GM23338 (cell line): ENCODE results near the gene NBAS. TPM values are rescaled to one million over a fixed set of nuclear protein-coding genes. Genes with fewer than 3 reads are reported as not detected.
A peak's percentile ranks its signal among the peaks of the same experiment; 100 is the strongest.

Experiments used
- ATAC-seq: fragments of 200-7000 bp; cut with Tn5 transposase; 3 replicates; pipeline ENCODE4 v1.9.1; 2020
- DNase-seq: peaks from one replicate; pipeline ENCODE4 v3.0.0-alpha.2; 2015; ENCODE audit warnings: low spot score
- H2AFZ ChIP-seq: fragments of 200-600 bp; sonication (generic); 2 replicates; pipeline ENCODE4 v1.8.0; 2016; ENCODE audit warnings: antibody characterized with exemption, mild to moderate bottlenecking, moderate library complexity
- H3F3A ChIP-seq: fragments of 200-600 bp; sonication (generic); replicated peaks from 2 replicates; pipeline ENCODE4 v1.8.0; 2017; ENCODE audit warnings: antibody characterized with exemption, mixed run types, low read depth
- H3K27ac ChIP-seq: fragments of 200-600 bp; sonication (generic); 2 replicates; pipeline ENCODE4 v1.6.1; 2016; ENCODE audit warnings: low read depth
- H3K27me3 ChIP-seq: fragments of 200-600 bp; sonication (generic); 2 replicates; pipeline ENCODE4 v1.8.0; 2016; ENCODE audit warnings: mild to moderate bottlenecking, mixed run types, moderate library complexity; ENCODE audit not compliant: insufficient read depth
- H3K36me3 ChIP-seq: fragments of 200-600 bp; sonication (generic); 2 replicates; pipeline ENCODE4 v1.8.0; 2016; ENCODE audit warnings: mild to moderate bottlenecking; ENCODE audit not compliant: insufficient read depth
- H3K4me1 ChIP-seq: fragments of 200-600 bp; sonication (generic); 2 replicates; pipeline ENCODE4 v1.8.0; 2016; ENCODE audit warnings: mild to moderate bottlenecking, moderate library complexity; ENCODE audit not compliant: insufficient read depth
- H3K4me2 ChIP-seq: fragments of 200-600 bp; sonication (generic); 2 replicates; pipeline ENCODE4 v1.7.1; 2017; ENCODE audit warnings: mixed run types
- H3K4me3 ChIP-seq: fragments of 200-600 bp; sonication (generic); 2 replicates; pipeline ENCODE4 v1.6.1; 2016; ENCODE audit warnings: mixed run types
- H3K79me2 ChIP-seq: fragments of 200-600 bp; sonication (generic); replicated peaks from 2 replicates; pipeline ENCODE4 v1.8.0; 2017; ENCODE audit warnings: mild to moderate bottlenecking; ENCODE audit not compliant: insufficient read depth
- H3K9me2 ChIP-seq: fragments of 200-600 bp; sonication (generic); 2 replicates; pipeline ENCODE4 v1.8.0; 2017; ENCODE audit not compliant: insufficient read depth
- H4K20me1 ChIP-seq: fragments of 200-600 bp; sonication (generic); replicated peaks from 2 replicates; pipeline ENCODE4 v1.8.0; 2017; ENCODE audit warnings: mild to moderate bottlenecking; ENCODE audit not compliant: insufficient read depth
- H3K27ac Mint-ChIP-seq: 2 replicates; pipeline ENCODE4 v1.8.0; 2020; ENCODE audit warnings: inconsistent platforms, mild to moderate bottlenecking, moderate library complexity, mixed read lengths
- H3K27me3 Mint-ChIP-seq: 3 replicates; pipeline ENCODE4 v1.8.0; 2022; ENCODE audit warnings: low read depth, mild to moderate bottlenecking, moderate library complexity, mixed read lengths, inconsistent platforms; ENCODE audit not compliant: insufficient read depth, poor library complexity
- H3K36me3 Mint-ChIP-seq: 3 replicates; pipeline ENCODE4 v1.8.0; 2021; ENCODE audit warnings: low read depth, mild to moderate bottlenecking, inconsistent platforms, moderate library complexity, mixed read lengths
- H3K4me1 Mint-ChIP-seq: 3 replicates; pipeline ENCODE4 v1.8.0; 2020; ENCODE audit warnings: mild to moderate bottlenecking, inconsistent platforms, mixed read lengths
- H3K4me3 Mint-ChIP-seq: 3 replicates; pipeline ENCODE4 v1.8.0; 2021; ENCODE audit warnings: moderate library complexity, mild to moderate bottlenecking, inconsistent platforms, mixed read lengths
- H3K9me3 Mint-ChIP-seq: 3 replicates; pipeline ENCODE4 v1.8.0; 2020; ENCODE audit warnings: moderate library complexity, mild to moderate bottlenecking, inconsistent platforms, mixed read lengths
- CREB1 ChIP-seq: fragments of 250-450 bp; sonication (Bioruptor Pico); IDR thresholded peaks from 2 replicates; pipeline ENCODE4 v1.5.0; 2020; ENCODE audit warnings: low read depth, mild to moderate bottlenecking, moderate library complexity
- EZH2 ChIP-seq: fragments of 200-600 bp; sonication (generic); IDR thresholded peaks from one replicate; pipeline ENCODE4 v1.8.0; 2017; ENCODE audit warnings: antibody characterized with exemption, mild to moderate bottlenecking, low read depth; ENCODE audit not compliant: unreplicated experiment
- EZH2phosphoT487 ChIP-seq: fragments of 200-600 bp; sonication (generic); IDR thresholded peaks from one replicate; pipeline ENCODE4 v1.8.1; 2018; ENCODE audit warnings: antibody characterized with exemption; ENCODE audit not compliant: unreplicated experiment
- NANOG ChIP-seq: IDR thresholded peaks from 2 replicates; pipeline ENCODE4 v1.6.1; 2016; ENCODE audit warnings: antibody characterized with exemption, borderline replicate concordance
- POLR2AphosphoS5 ChIP-seq: IDR thresholded peaks from 2 replicates; pipeline ENCODE4 v1.6.1; 2016; ENCODE audit warnings: antibody characterized with exemption, low read depth
- REST ChIP-seq: IDR thresholded peaks from one replicate; pipeline ENCODE4 v1.6.1; 2018; ENCODE audit warnings: antibody characterized with exemption; ENCODE audit not compliant: unreplicated experiment
- STAT1 ChIP-seq: IDR thresholded peaks from one replicate; pipeline ENCODE4 v1.6.1; 2016; ENCODE audit warnings: antibody characterized with exemption; ENCODE audit not compliant: unreplicated experiment
- ZNF114 ChIP-seq: fragments of 250-450 bp; sonication (Bioruptor Pico); IDR thresholded peaks from 2 replicates; pipeline ENCODE4 v1.5.0; 2020; ENCODE audit warnings: mild to moderate bottlenecking, moderate library complexity
- ZNF331 ChIP-seq: fragments of 250-450 bp; sonication (Bioruptor Pico); IDR thresholded peaks from 2 replicates; pipeline ENCODE4 v1.5.0; 2020; ENCODE audit warnings: low read depth, mild to moderate bottlenecking, moderate library complexity
- polyA plus RNA-seq: library from polyadenylated mRNA; unstranded; fragments of >200 nt; fragmentation: Nextera tagmentation; extraction: Ambion mirVana; gene quantifications from 2 replicates; pipeline ENCODE4 v1.2.1, GENCODE V29; 2016
- total RNA-seq: library from RNA; depleted of rRNA; stranded (reverse); fragments of >200 nt; shearing (Covaris generic); gene quantifications from 2 replicates; pipeline ENCODE4 v1.2.3, GENCODE V29; 2014
- TF ChIP-seq, protein P1 (sequence below): IDR thresholded peaks from 2 replicates; pipeline ENCODE4 v1.6.1; 2016; ENCODE audit warnings: antibody characterized with exemption
- TF ChIP-seq, protein P2 (sequence below), 2 experiments: fragments of 200-600 bp in 1 of 2; sonication (generic) in 1 of 2; conservative IDR thresholded peaks; 2 replicates each; pipeline versions ENCODE4 v1.5.1 to v1.6.1; 2016 to 2017; ENCODE audit warnings: antibody characterized with exemption in 2 of 2, low read depth in 2 of 2, mild to moderate bottlenecking in 2 of 2, moderate library complexity in 1 of 2

Gene NBAS
- total and polyA plus RNA-seq, 2 experiments from 2014 or later = 24.8 to 38.9 TPM

GRCh38 chr2:15162620-15163019 lies 398.5 kb downstream of the NBAS start:
- Histone ChIP-seq H3K79me2 (no peaks in the 10 kb centered on the region), H4K20me1 (no peaks in the 10 kb centered on the region), H2AFZ (0 out of 2 replicates have a peak overlapping the region, but pooled peaks have one; percentile 5), H3K9me2 (no peaks in the 10 kb centered on the region), H3K27me3 (no peaks in the 10 kb centered on the region), H3K27ac (no peak overlapping the region), H3F3A (no peaks in the 10 kb centered on the region), H3K4me1 (0 out of 2 replicates have a peak, but pooled peaks cover 4% of the 10 kb centered on the region), H3K36me3 (no peaks in the 10 kb centered on the region), H3K4me3 (no peak overlapping the region), H3K4me2 (no peak overlapping the region)
- Mint-ChIP-seq H3K36me3 (no peaks in the 10 kb centered on the region), H3K27me3 (peaks cover 11% of the 10 kb centered on the region), H3K4me1 (peaks cover 29% of the 10 kb centered on the region), H3K4me3 (no peak overlapping the region), H3K9me3 (no peaks in the 10 kb centered on the region), H3K27ac (no peak overlapping the region)
- no peak for TF ChIP-seq ZNF114 (CRISPR knock-in tag)
- no peak for TF ChIP-seq POLR2AphosphoS5
- TF ChIP-seq, protein P1, sequence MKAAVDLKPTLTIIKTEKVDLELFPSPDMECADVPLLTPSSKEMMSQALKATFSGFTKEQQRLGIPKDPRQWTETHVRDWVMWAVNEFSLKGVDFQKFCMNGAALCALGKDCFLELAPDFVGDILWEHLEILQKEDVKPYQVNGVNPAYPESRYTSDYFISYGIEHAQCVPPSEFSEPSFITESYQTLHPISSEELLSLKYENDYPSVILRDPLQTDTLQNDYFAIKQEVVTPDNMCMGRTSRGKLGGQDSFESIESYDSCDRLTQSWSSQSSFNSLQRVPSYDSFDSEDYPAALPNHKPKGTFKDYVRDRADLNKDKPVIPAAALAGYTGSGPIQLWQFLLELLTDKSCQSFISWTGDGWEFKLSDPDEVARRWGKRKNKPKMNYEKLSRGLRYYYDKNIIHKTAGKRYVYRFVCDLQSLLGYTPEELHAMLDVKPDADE = no peak
- TF ChIP-seq EZH2phosphoT487 = no peak
- no peak for TF ChIP-seq ZNF331 (CRISPR knock-in tag)
- TF ChIP-seq, protein P2, sequence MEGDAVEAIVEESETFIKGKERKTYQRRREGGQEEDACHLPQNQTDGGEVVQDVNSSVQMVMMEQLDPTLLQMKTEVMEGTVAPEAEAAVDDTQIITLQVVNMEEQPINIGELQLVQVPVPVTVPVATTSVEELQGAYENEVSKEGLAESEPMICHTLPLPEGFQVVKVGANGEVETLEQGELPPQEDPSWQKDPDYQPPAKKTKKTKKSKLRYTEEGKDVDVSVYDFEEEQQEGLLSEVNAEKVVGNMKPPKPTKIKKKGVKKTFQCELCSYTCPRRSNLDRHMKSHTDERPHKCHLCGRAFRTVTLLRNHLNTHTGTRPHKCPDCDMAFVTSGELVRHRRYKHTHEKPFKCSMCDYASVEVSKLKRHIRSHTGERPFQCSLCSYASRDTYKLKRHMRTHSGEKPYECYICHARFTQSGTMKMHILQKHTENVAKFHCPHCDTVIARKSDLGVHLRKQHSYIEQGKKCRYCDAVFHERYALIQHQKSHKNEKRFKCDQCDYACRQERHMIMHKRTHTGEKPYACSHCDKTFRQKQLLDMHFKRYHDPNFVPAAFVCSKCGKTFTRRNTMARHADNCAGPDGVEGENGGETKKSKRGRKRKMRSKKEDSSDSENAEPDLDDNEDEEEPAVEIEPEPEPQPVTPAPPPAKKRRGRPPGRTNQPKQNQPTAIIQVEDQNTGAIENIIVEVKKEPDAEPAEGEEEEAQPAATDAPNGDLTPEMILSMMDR (conservative IDR thresholded peaks at IDR 0.05; ENCODE audit: low read depth in 2 of 2) = no peak
- ATAC-seq = no peak
- DNase-seq = no peak

DNA sequence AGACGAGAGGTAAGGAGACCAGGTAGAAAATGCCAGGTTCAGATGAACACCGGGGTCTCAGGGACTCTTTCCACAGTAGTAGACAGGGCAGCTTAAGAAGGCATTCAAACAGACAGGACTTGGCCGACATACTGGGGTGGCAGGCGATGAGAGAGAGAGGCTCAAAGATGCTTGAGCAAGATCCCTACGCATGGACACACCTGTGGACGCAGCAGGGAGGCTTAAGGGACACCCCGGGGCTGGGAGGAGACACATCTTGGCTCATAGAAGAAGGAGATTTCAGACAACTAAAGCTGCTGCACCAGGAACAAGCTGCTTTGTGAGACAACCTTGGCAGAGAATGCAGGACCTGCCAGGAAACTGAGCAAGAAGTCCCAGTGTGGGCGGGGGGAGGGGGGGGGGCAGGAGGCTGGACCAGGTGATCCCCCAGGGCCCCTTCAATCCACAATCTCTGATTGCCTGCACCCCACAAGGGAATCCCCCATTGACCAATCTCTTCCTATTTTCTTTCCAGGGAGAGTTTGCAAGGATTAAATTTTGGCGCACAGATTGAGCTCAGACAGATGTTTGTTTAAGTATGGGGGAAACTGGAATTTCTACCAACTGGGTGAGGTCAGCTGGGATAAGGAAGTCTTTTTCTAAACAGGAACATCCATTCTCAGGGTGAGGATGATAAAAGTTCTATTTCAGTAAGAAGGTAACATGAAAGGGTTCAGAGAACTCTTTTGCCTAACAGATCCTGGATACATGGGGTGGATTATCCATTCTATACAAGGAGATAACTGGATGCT lies 400.7 kb downstream of the NBAS start:
- Mint-ChIP-seq H3K4me1 (peaks cover 34% of the 10 kb centered on the region), H3K4me3 (no peak overlapping the region)
- TF ChIP-seq ZNF114 (CRISPR knock-in tag) = no peak
- no peak for TF ChIP-seq REST
- TF ChIP-seq EZH2 = no peak
- TF ChIP-seq STAT1 = no peak
- no peak for TF ChIP-seq POLR2AphosphoS5
- TF ChIP-seq ZNF331 (CRISPR knock-in tag) = no peak
- no peak for TF ChIP-seq NANOG
- TF ChIP-seq, protein P1 = no peak
- TF ChIP-seq, protein P2 (conservative IDR thresholded peaks at IDR 0.05; ENCODE audit: low read depth in 2 of 2) = no peak
- TF ChIP-seq CREB1 = no peak

More for the DNA sequence above, 400.7 kb downstream of the NBAS start:
- no peaks in the 10 kb centered on the region; the same call in 2 of the 3 replicates for H3K9me3 Mint-ChIP-seq
- Histone ChIP-seq H3K4me2 (no peak overlapping the region), H3K9me2 (no peaks in the 10 kb centered on the region), H3K27ac (no peak overlapping the region), H2AFZ (no peak overlapping the region), H4K20me1 (no peaks in the 10 kb centered on the region), H3K27me3 (no peaks in the 10 kb centered on the region), H3F3A (no peaks in the 10 kb centered on the region), H3K36me3 (no peaks in the 10 kb centered on the region), H3K4me1 (peaks cover 4% of the 10 kb centered on the region; the same call in 1 of the 2 replicates), H3K79me2 (no peaks in the 10 kb centered on the region), H3K4me3 (no peak overlapping the region)
- DNase-seq (no peak), ATAC-seq (no peak)
- no peak overlapping the region for H3K27ac Mint-ChIP-seq
- peaks cover 11% of the 10 kb centered on the region for H3K27me3 Mint-ChIP-seq
- no peaks in the 10 kb centered on the region for H3K36me3 Mint-ChIP-seq
